CD14-positive monocyte (primary cell): ENCODE measurements around the gene KRT85. TPM values are rescaled to one million over a fixed set of nuclear protein-coding genes. Genes with fewer than 3 reads are reported as not detected.

Experiments
- DNase-seq, 3 donors: peaks; one replicate each; pipeline ENCODE4 v3.0.0-alpha.2; 2011 to 2022
- H2AFZ ChIP-seq: 2 replicates; pipeline ENCODE4 v1.6.0; 2012; ENCODE audit warnings: mild to moderate bottlenecking, low read depth, low read length, inconsistent platforms; ENCODE audit not compliant: insufficient read depth, poor library complexity, severe bottlenecking
- H3K27ac ChIP-seq, 2 donors: 1 replicate in 1 of 2; 2 replicates in 1 of 2; pipeline ENCODE4 v1.5.1; 2012 to 2013; ENCODE audit warnings: low read length in 2 of 2, control low read depth in 1 of 2, inconsistent platforms in 1 of 2, low read depth in 1 of 2, mild to moderate bottlenecking in 1 of 2
- H3K27me3 ChIP-seq, 2 donors: one replicate each; pipeline versions ENCODE4 v1.6.0 to v1.6.1; 2011 to 2013; ENCODE audit warnings: low read length in 2 of 2; ENCODE audit not compliant: control insufficient read depth in 2 of 2, insufficient read depth in 2 of 2
- H3K36me3 ChIP-seq, 2 donors: replicated peaks in 1 of 2; 1 replicate in 1 of 2; 2 replicates in 1 of 2; pipeline versions ENCODE4 v1.5.1 to v1.6.1; 2012 to 2013; ENCODE audit warnings: low read length in 2 of 2, control low read depth in 1 of 2, inconsistent platforms in 1 of 2, mild to moderate bottlenecking in 1 of 2; ENCODE audit not compliant: insufficient read depth in 2 of 2, control insufficient read depth in 1 of 2
- H3K4me1 ChIP-seq, 2 donors: 1 replicate in 1 of 2; 2 replicates in 1 of 2; pipeline versions ENCODE4 v1.5.1 to v1.6.1; 2012 to 2013; ENCODE audit warnings: low read length in 2 of 2, control low read depth in 1 of 2, inconsistent platforms in 1 of 2, mild to moderate bottlenecking in 1 of 2, moderate library complexity in 1 of 2; ENCODE audit not compliant: insufficient read depth in 2 of 2, control insufficient read depth in 1 of 2
- H3K4me2 ChIP-seq: replicated peaks from 2 replicates; pipeline ENCODE3; 2012; ENCODE audit warnings: low read length, moderate library complexity, mild to moderate bottlenecking; ENCODE audit not compliant: poor library complexity, severe bottlenecking; ENCODE audit errors: extremely low read depth
- H3K4me3 ChIP-seq, 3 experiments: fragments of 200-600 bp in 1 of 3; sonication (generic) in 1 of 3; replicated peaks in 1 of 3; 1 replicate in 2 of 3; 2 replicates in 1 of 3; pipeline ENCODE4 v1.5.1; 2011 to 2013; ENCODE audit warnings: low read length in 3 of 3, mild to moderate bottlenecking in 3 of 3, control low read depth in 2 of 3, low read depth in 2 of 3, inconsistent platforms in 1 of 3, moderate library complexity in 1 of 3
- H3K79me2 ChIP-seq: 2 replicates; pipeline ENCODE4 v1.6.0; 2012; ENCODE audit warnings: mild to moderate bottlenecking, control low read depth, inconsistent platforms, low read length, moderate library complexity; ENCODE audit not compliant: insufficient read depth
- H3K9ac ChIP-seq: 2 replicates; pipeline ENCODE4 v1.6.0; 2017; ENCODE audit warnings: low read length, mild to moderate bottlenecking; ENCODE audit not compliant: insufficient read depth, poor library complexity, severe bottlenecking
- H3K9me3 ChIP-seq, 2 donors: replicated peaks in 1 of 2; 1 replicate in 1 of 2; 2 replicates in 1 of 2; pipeline versions ENCODE4 v1.5.1 to v1.6.1; 2012 to 2013; ENCODE audit warnings: low read length in 2 of 2, control low read depth in 1 of 2; ENCODE audit not compliant: control insufficient read depth in 1 of 2, insufficient read depth in 1 of 2
- H4K20me1 ChIP-seq: 2 replicates; pipeline ENCODE4 v1.6.0; 2012; ENCODE audit warnings: mild to moderate bottlenecking, low read length, control low read depth, moderate library complexity; ENCODE audit not compliant: insufficient read depth
- H3K27ac Mint-ChIP-seq, 7 donors: one replicate each; pipeline ENCODE4 v1.8.0; 2020; ENCODE audit warnings: mild to moderate bottlenecking in 7 of 7, mixed read lengths in 7 of 7, moderate library complexity in 6 of 7, inconsistent platforms in 2 of 7
- H3K27me3 Mint-ChIP-seq, 3 donors: one replicate each; pipeline ENCODE4 v1.8.0; 2021 to 2022; ENCODE audit warnings: low read depth in 3 of 3, mild to moderate bottlenecking in 3 of 3, mixed read lengths in 3 of 3, moderate library complexity in 3 of 3, inconsistent platforms in 1 of 3
- H3K36me3 Mint-ChIP-seq, 2 donors: one replicate each; pipeline ENCODE4 v1.8.0; 2020; ENCODE audit warnings: mixed read lengths in 2 of 2, inconsistent platforms in 1 of 2, mild to moderate bottlenecking in 1 of 2
- H3K4me1 Mint-ChIP-seq: one replicate; pipeline ENCODE4 v1.8.0; 2020; ENCODE audit warnings: mild to moderate bottlenecking, mixed read lengths
- H3K4me3 Mint-ChIP-seq, 2 donors: one replicate each; pipeline ENCODE4 v1.8.0; 2020; ENCODE audit warnings: mild to moderate bottlenecking in 2 of 2, mixed read lengths in 2 of 2, moderate library complexity in 1 of 2
- H3K9me3 Mint-ChIP-seq, 7 donors: one replicate each; pipeline ENCODE4 v1.8.0; 2020 to 2022; ENCODE audit warnings: mixed read lengths in 7 of 7, mild to moderate bottlenecking in 6 of 7, moderate library complexity in 6 of 7, inconsistent platforms in 2 of 7
- WGBS: methylation state at CpG from one replicate; pipeline ENCODE4 v1.1.5; 2013; ENCODE audit warnings: missing lambda C conversion rate; ENCODE audit not compliant: insufficient coverage; 5-methylcytosine and 5-hydroxymethylcytosine counted together
- intact Hi-C, 2 donors: fragments of 100-400 bp; cut with micrococcal nuclease; formaldehyde crosslinking; loops; one replicate each; pipeline versions ENCODE4 v1.15.0 to v1.15.1; 2023
- polyA plus RNA-seq, 3 donors: library from polyadenylated mRNA; depleted of rRNA in 1 of 3; unstranded in 2 of 3; stranded (reverse) in 1 of 3; fragments of 300-500 nt in 2 of 3; fragments of >200 nt in 1 of 3; fragmentation: Illumina TruSeq in 2 of 3; gene quantifications; 1 replicate in 2 of 3; 2 replicates in 1 of 3; pipeline ENCODE4 v1.2.3, GENCODE V29; 2012 to 2021
- TF ChIP-seq, protein P1 (sequence below): fragments of 200-600 bp; IDR thresholded peaks from one replicate; pipeline ENCODE4 v1.8.0; 2022; ENCODE audit warnings: antibody characterized with exemption, mild to moderate bottlenecking

The KRT85 gene
- polyA plus RNA-seq, 3 donors: not detected

DNA sequence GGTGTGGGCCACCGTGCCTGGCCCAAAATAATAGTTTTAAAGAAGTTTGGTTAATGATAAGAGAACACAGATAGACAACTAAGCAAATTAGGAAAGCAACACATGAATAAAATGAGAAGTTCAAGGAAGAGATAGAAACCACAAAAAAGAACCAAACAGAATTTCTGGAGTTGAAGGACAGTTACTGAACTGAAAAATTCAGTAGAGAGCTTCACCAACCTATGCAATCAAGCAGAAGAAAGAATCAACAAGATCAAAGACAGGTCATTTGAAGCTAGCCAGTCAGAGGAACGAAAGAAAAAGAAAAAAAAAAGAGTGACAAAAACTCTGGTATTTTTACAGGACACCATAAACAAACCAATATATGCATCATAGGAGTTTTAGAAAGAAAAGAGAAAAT lies 30.6 kb downstream of the KRT85 start:
- H3K79me2 ChIP-seq: no peaks in the 10 kb centered on the region
- H3K9me3 Mint-ChIP-seq: peaks cover 0 to 6% (median 4%) of the 10 kb centered on the region in 7 donors
- H2AFZ ChIP-seq: no peak overlapping the region
- no peaks in the 10 kb centered on the region for H3K4me1 ChIP-seq
- TF ChIP-seq, protein P1, sequence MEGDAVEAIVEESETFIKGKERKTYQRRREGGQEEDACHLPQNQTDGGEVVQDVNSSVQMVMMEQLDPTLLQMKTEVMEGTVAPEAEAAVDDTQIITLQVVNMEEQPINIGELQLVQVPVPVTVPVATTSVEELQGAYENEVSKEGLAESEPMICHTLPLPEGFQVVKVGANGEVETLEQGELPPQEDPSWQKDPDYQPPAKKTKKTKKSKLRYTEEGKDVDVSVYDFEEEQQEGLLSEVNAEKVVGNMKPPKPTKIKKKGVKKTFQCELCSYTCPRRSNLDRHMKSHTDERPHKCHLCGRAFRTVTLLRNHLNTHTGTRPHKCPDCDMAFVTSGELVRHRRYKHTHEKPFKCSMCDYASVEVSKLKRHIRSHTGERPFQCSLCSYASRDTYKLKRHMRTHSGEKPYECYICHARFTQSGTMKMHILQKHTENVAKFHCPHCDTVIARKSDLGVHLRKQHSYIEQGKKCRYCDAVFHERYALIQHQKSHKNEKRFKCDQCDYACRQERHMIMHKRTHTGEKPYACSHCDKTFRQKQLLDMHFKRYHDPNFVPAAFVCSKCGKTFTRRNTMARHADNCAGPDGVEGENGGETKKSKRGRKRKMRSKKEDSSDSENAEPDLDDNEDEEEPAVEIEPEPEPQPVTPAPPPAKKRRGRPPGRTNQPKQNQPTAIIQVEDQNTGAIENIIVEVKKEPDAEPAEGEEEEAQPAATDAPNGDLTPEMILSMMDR: no peak
- H3K9ac ChIP-seq: no peak overlapping the region
- H3K27ac ChIP-seq: no peak overlapping the region
- H3K4me2 ChIP-seq: no peak overlapping the region
- peaks cover 0 to 2% of the 10 kb centered on the region in 2 donors for H3K27me3 ChIP-seq
- no peaks in the 10 kb centered on the region for H3K36me3 ChIP-seq
- peaks cover 2 to 8% (median 6%) of the 10 kb centered on the region in 3 donors for H3K27me3 Mint-ChIP-seq
- H3K4me1 Mint-ChIP-seq: no peaks in the 10 kb centered on the region
- intact Hi-C loops: no loop called here
- no peak overlapping the region for H3K4me3 Mint-ChIP-seq
- no peak for DNase-seq
- no peaks in the 10 kb centered on the region for H3K36me3 Mint-ChIP-seq
- no peak overlapping the region for H3K27ac Mint-ChIP-seq
- WGBS: no CpG with 5 or more reads among the region's 2 CpGs
- H3K9me3 ChIP-seq: no peaks in the 10 kb centered on the region
- H4K20me1 ChIP-seq: no peaks in the 10 kb centered on the region
- no peak overlapping the region for H3K4me3 ChIP-seq

DNA sequence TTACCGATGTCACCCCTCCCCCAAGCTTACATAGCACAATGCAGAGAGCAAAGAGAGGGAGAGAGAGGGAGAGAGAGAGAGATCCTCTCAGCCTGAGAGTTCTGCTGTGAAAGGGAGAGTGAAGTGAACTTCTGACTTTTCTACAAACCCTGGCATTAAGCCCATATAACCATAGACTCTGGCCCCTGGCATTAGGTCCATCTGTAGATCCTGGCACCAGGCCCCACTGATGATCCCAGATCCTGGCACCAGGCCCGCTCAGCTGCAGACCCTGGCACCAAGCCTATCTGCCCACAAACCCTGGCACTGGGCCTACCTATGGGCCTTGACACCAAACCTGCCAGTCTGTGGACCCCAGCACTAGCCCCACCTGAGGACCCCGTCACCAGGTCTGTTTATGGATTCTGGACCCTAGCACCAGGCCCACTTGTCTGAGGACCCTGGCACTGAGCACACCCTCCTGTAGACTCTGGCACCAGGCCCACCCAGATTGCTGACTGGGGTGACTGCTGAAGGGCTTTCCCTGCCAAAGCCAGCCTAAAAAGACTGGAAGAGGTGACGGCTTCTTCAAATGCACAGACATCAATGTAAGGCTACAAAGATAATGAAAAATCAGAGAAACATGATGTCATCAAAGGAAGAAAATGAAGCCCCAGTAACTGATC lies 31.6 kb downstream of the KRT85 start:
- Mint-ChIP-seq H3K27me3 (peaks cover 4 to 10% (median 6%) of the 10 kb centered on the region in 3 donors), H3K36me3 (no peaks in the 10 kb centered on the region), H3K4me1 (no peaks in the 10 kb centered on the region), H3K4me3 (no peak overlapping the region), H3K27ac (no peak overlapping the region), H3K9me3 (peaks cover 0 to 6% (median 4%) of the 10 kb centered on the region in 7 donors)
- no peak for DNase-seq
- H3K27ac ChIP-seq: no peak overlapping the region
- WGBS: 100% methylated on average over 2 of the region's 4 CpGs
- TF ChIP-seq, protein P1: no peak
- no peak overlapping the region for H3K4me3 ChIP-seq
- intact Hi-C loops: no loop called here
- H3K27me3 ChIP-seq: peaks cover 0 to 2% of the 10 kb centered on the region in 2 donors
- H3K9me3 ChIP-seq: no peaks in the 10 kb centered on the region
- H3K79me2 ChIP-seq: no peaks in the 10 kb centered on the region
- H3K36me3 ChIP-seq: no peaks in the 10 kb centered on the region
- H3K9ac ChIP-seq: no peak overlapping the region
- no peak overlapping the region for H3K4me2 ChIP-seq
- no peak overlapping the region for H2AFZ ChIP-seq
- H4K20me1 ChIP-seq: no peaks in the 10 kb centered on the region
- H3K4me1 ChIP-seq: no peaks in the 10 kb centered on the region
